ENCODE results near the gene EFCAB11.
"Not testable (repeated sequence)": the region's sequence is repeated elsewhere in the genome, so short reads cannot be mapped to it uniquely, and the experiment has no call there.

Gene EFCAB11

GRCh38 chr14:89910691-89911009 lies 43.9 kb downstream of the EFCAB11 start:
- no peaks in the 10 kb centered on the region for H3K27me3 ChIP-seq (ENCODE audit: control insufficient read depth, insufficient read depth, low read length)
- H3K4me3 ChIP-seq (ENCODE audit: low read depth, low read length), result no peak overlapping the region
- H3K36me3 ChIP-seq (ENCODE audit: control insufficient read depth, insufficient read depth, low read length), result no peaks in the 10 kb centered on the region
- H3K27ac ChIP-seq (ENCODE audit: low read depth, low read length), result peak overlapping the region; percentile 84
- H3K9me3 ChIP-seq (ENCODE audit: control insufficient read depth, insufficient read depth, low read length), result no peaks in the 10 kb centered on the region
- peaks cover 38% of the 10 kb centered on the region for H3K4me1 ChIP-seq (ENCODE audit: control insufficient read depth, insufficient read depth, low read length)
- H3K9ac ChIP-seq (ENCODE audit: low read depth, low read length), result no peak overlapping the region

GRCh38 chr14:89909586-89909985 lies 44.9 kb downstream of the EFCAB11 start:
- Histone ChIP-seq H3K4me1 (ENCODE audit: control insufficient read depth, insufficient read depth, low read length) (peaks cover 32% of the 10 kb centered on the region), H3K9me3 (ENCODE audit: control insufficient read depth, insufficient read depth, low read length) (no peaks in the 10 kb centered on the region), H3K4me3 (ENCODE audit: low read depth, low read length) (no peak overlapping the region), H3K9ac (ENCODE audit: low read depth, low read length) (no peak overlapping the region), H3K27ac (ENCODE audit: low read depth, low read length) (no peak overlapping the region), H3K27me3 (ENCODE audit: control insufficient read depth, insufficient read depth, low read length) (no peaks in the 10 kb centered on the region), H3K36me3 (ENCODE audit: control insufficient read depth, insufficient read depth, low read length) (no peaks in the 10 kb centered on the region)

GRCh38 chr14:89908712-89909450 lies 45.6 kb downstream of the EFCAB11 start:
- Histone ChIP-seq H3K4me3 (ENCODE audit: low read depth, low read length) (no peak overlapping the region), H3K27ac (ENCODE audit: low read depth, low read length) (no peak overlapping the region), H3K36me3 (ENCODE audit: control insufficient read depth, insufficient read depth, low read length) (no peaks in the 10 kb centered on the region), H3K27me3 (ENCODE audit: control insufficient read depth, insufficient read depth, low read length) (no peaks in the 10 kb centered on the region), H3K4me1 (ENCODE audit: control insufficient read depth, insufficient read depth, low read length) (peaks cover 32% of the 10 kb centered on the region), H3K9ac (ENCODE audit: low read depth, low read length) (no peak overlapping the region), H3K9me3 (ENCODE audit: control insufficient read depth, insufficient read depth, low read length) (no peaks in the 10 kb centered on the region)

GRCh38 chr14:89907655-89908054 lies 46.9 kb downstream of the EFCAB11 start:
- H3K4me1 ChIP-seq (ENCODE audit: control insufficient read depth, insufficient read depth, low read length), result peaks cover 30% of the 10 kb centered on the region
- no peaks in the 10 kb centered on the region for H3K36me3 ChIP-seq (ENCODE audit: control insufficient read depth, insufficient read depth, low read length)
- no peaks in the 10 kb centered on the region for H3K27me3 ChIP-seq (ENCODE audit: control insufficient read depth, insufficient read depth, low read length)
- H3K9ac ChIP-seq (ENCODE audit: low read depth, low read length), result no peak overlapping the region
- no peak overlapping the region for H3K27ac ChIP-seq (ENCODE audit: low read depth, low read length)
- no peaks in the 10 kb centered on the region for H3K9me3 ChIP-seq (ENCODE audit: control insufficient read depth, insufficient read depth, low read length)
- no peak overlapping the region for H3K4me3 ChIP-seq (ENCODE audit: low read depth, low read length)

GRCh38 chr14:89906000-89906399 lies 48.5 kb downstream of the EFCAB11 start:
- Histone ChIP-seq H3K36me3 (ENCODE audit: control insufficient read depth, insufficient read depth, low read length) (no peaks in the 10 kb centered on the region), H3K9ac (ENCODE audit: low read depth, low read length) (no peak overlapping the region), H3K9me3 (ENCODE audit: control insufficient read depth, insufficient read depth, low read length) (no peaks in the 10 kb centered on the region), H3K4me3 (ENCODE audit: low read depth, low read length) (no peak overlapping the region), H3K27me3 (ENCODE audit: control insufficient read depth, insufficient read depth, low read length) (no peaks in the 10 kb centered on the region), H3K4me1 (ENCODE audit: control insufficient read depth, insufficient read depth, low read length) (peaks cover 13% of the 10 kb centered on the region), H3K27ac (ENCODE audit: low read depth, low read length) (no peak overlapping the region)

GRCh38 chr14:89903340-89903952 lies 51.1 kb downstream of the EFCAB11 start:
- Histone ChIP-seq H3K4me1 (ENCODE audit: control insufficient read depth, insufficient read depth, low read length) (peaks cover 6% of the 10 kb centered on the region; the same call in 1 of the 2 replicates), H3K27me3 (ENCODE audit: control insufficient read depth, insufficient read depth, low read length) (no peaks in the 10 kb centered on the region), H3K4me3 (ENCODE audit: low read depth, low read length) (no peak overlapping the region), H3K36me3 (ENCODE audit: control insufficient read depth, insufficient read depth, low read length) (no peaks in the 10 kb centered on the region), H3K9me3 (ENCODE audit: control insufficient read depth, insufficient read depth, low read length) (no peaks in the 10 kb centered on the region), H3K27ac (ENCODE audit: low read depth, low read length) (no peak overlapping the region), H3K9ac (ENCODE audit: low read depth, low read length) (no peak overlapping the region)

GRCh38 chr14:89902881-89903280 lies 51.6 kb downstream of the EFCAB11 start:
- Histone ChIP-seq H3K4me1 (ENCODE audit: control insufficient read depth, insufficient read depth, low read length) (peaks cover 6% of the 10 kb centered on the region; the same call in 1 of the 2 replicates), H3K36me3 (ENCODE audit: control insufficient read depth, insufficient read depth, low read length) (no peaks in the 10 kb centered on the region), H3K27me3 (ENCODE audit: control insufficient read depth, insufficient read depth, low read length) (no peaks in the 10 kb centered on the region), H3K9me3 (ENCODE audit: control insufficient read depth, insufficient read depth, low read length) (no peaks in the 10 kb centered on the region), H3K27ac (ENCODE audit: low read depth, low read length) (no peak overlapping the region), H3K4me3 (ENCODE audit: low read depth, low read length) (no peak overlapping the region), H3K9ac (ENCODE audit: low read depth, low read length) (no peak overlapping the region)

GRCh38 chr14:89900802-89901201 lies 53.7 kb downstream of the EFCAB11 start:
- Histone ChIP-seq H3K9ac (ENCODE audit: low read depth, low read length) (no peak overlapping the region), H3K36me3 (ENCODE audit: control insufficient read depth, insufficient read depth, low read length) (no peaks in the 10 kb centered on the region), H3K27me3 (ENCODE audit: control insufficient read depth, insufficient read depth, low read length) (no peaks in the 10 kb centered on the region), H3K4me3 (ENCODE audit: low read depth, low read length) (no peak overlapping the region), H3K27ac (ENCODE audit: low read depth, low read length) (no peak overlapping the region), H3K9me3 (ENCODE audit: control insufficient read depth, insufficient read depth, low read length) (no peaks in the 10 kb centered on the region), H3K4me1 (ENCODE audit: control insufficient read depth, insufficient read depth, low read length) (peaks cover 6% of the 10 kb centered on the region; the same call in 1 of the 2 replicates)

GRCh38 chr14:89899917-89900663 lies 54.4 kb downstream of the EFCAB11 start:
- peaks cover 6% of the 10 kb centered on the region; the same call in 1 of the 2 replicates for H3K4me1 ChIP-seq (ENCODE audit: control insufficient read depth, insufficient read depth, low read length)
- H3K27ac ChIP-seq (ENCODE audit: low read depth, low read length), result no peak overlapping the region
- H3K4me3 ChIP-seq (ENCODE audit: low read depth, low read length), result no peak overlapping the region
- no peaks in the 10 kb centered on the region for H3K9me3 ChIP-seq (ENCODE audit: control insufficient read depth, insufficient read depth, low read length)
- no peak overlapping the region for H3K9ac ChIP-seq (ENCODE audit: low read depth, low read length)
- H3K36me3 ChIP-seq (ENCODE audit: control insufficient read depth, insufficient read depth, low read length), result no peaks in the 10 kb centered on the region
- no peaks in the 10 kb centered on the region for H3K27me3 ChIP-seq (ENCODE audit: control insufficient read depth, insufficient read depth, low read length)

- H3K4me3 ChIP-seq (ENCODE audit: low read depth, low read length), result no peak overlapping the region
- H3K27ac ChIP-seq (ENCODE audit: low read depth, low read length), result no peak overlapping the region
- H3K27me3 ChIP-seq (ENCODE audit: control insufficient read depth, insufficient read depth, low read length), result no peaks in the 10 kb centered on the region
These were observed 55.2 kb downstream of the EFCAB11 start for GRCh38 chr14:89899291-89899690.

GRCh38 chr14:89893388-89893787 lies 61.1 kb downstream of the EFCAB11 start:
- H3K9me3 ChIP-seq (ENCODE audit: control insufficient read depth, insufficient read depth, low read length), result not testable (repeated sequence)

More at GRCh38 chr14:89899291-89899690, 55.2 kb downstream of the EFCAB11 start:
- no peaks in the 10 kb centered on the region for H3K36me3 ChIP-seq (ENCODE audit: control insufficient read depth, insufficient read depth, low read length)
- H3K4me1 ChIP-seq (ENCODE audit: control insufficient read depth, insufficient read depth, low read length), result peaks cover 6% of the 10 kb centered on the region; the same call in 1 of the 2 replicates
- no peak overlapping the region for H3K9ac ChIP-seq (ENCODE audit: low read depth, low read length)
- H3K9me3 ChIP-seq (ENCODE audit: control insufficient read depth, insufficient read depth, low read length), result no peaks in the 10 kb centered on the region

More at GRCh38 chr14:89893388-89893787, 61.1 kb downstream of the EFCAB11 start:
- H3K4me1 ChIP-seq (ENCODE audit: control insufficient read depth, insufficient read depth, low read length); H3K36me3 ChIP-seq (ENCODE audit: control insufficient read depth, insufficient read depth, low read length); H3K27me3 ChIP-seq (ENCODE audit: control insufficient read depth, insufficient read depth, low read length); H3K4me3 ChIP-seq (ENCODE audit: low read depth, low read length); H3K9ac ChIP-seq (ENCODE audit: low read depth, low read length); H3K27ac ChIP-seq (ENCODE audit: low read depth, low read length): not testable (repeated sequence)
